NB4 (cell line): ENCODE data around the gene DNAJC30.
"Not testable (repeated sequence)": the region's sequence is repeated elsewhere in the genome, so short reads cannot be mapped to it uniquely, and the experiment has no call there.

Source experiments
- DNase-seq: peaks from one replicate; pipeline ENCODE4 v3.0.0; 2010; ENCODE audit warnings: low read depth
- H3K4me3 ChIP-seq: one replicate; pipeline ENCODE4 v1.5.1; 2011; ENCODE audit warnings: mild to moderate bottlenecking, low read depth, low read length, moderate library complexity
- MYC ChIP-seq: IDR thresholded peaks from 2 replicates; pipeline ENCODE4 v1.6.1; 2011; ENCODE audit warnings: low read depth, low read length
- POLR2A ChIP-seq: IDR thresholded peaks from 2 replicates; pipeline ENCODE4 v1.6.1; 2011; ENCODE audit warnings: mild to moderate bottlenecking; ENCODE audit not compliant: insufficient read length; ENCODE audit errors: extremely low read depth
- TF ChIP-seq, protein P1 (sequence below): IDR thresholded peaks from 2 replicates; pipeline ENCODE4 v1.6.1; 2011; ENCODE audit warnings: low read depth, low read length
- TF ChIP-seq, protein P2 (sequence below): IDR thresholded peaks from one replicate; pipeline ENCODE4 v1.5.1; 2012; ENCODE audit warnings: low read depth, low read length

DNAJC30 gene

DNA sequence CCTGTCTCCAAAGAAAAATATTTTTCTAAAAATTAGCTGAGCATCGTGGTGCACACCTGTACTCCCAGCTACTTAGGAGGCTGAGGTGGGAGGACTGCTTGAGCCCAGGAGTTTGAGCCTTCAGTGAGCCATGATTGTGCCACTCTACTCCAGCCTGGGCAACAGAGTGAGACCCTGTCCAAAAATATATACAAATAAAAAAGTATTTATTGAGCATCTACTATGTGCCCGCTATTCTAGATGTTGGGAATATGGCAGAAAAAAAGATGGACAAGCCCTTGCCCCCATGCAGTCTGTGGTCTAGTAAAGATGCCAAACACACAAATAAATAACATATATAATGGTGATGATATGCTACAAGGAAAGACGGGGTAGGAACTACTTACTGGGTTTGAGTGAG is 40.6 kb upstream of the DNAJC30 start:
- H3K4me3 ChIP-seq = no peak overlapping the region
- no peak for DNase-seq
- no peak for TF ChIP-seq POLR2A
- TF ChIP-seq, protein P1, sequence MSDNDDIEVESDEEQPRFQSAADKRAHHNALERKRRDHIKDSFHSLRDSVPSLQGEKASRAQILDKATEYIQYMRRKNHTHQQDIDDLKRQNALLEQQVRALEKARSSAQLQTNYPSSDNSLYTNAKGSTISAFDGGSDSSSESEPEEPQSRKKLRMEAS = no peak
- TF ChIP-seq MYC = no peak
- TF ChIP-seq, protein P2, sequence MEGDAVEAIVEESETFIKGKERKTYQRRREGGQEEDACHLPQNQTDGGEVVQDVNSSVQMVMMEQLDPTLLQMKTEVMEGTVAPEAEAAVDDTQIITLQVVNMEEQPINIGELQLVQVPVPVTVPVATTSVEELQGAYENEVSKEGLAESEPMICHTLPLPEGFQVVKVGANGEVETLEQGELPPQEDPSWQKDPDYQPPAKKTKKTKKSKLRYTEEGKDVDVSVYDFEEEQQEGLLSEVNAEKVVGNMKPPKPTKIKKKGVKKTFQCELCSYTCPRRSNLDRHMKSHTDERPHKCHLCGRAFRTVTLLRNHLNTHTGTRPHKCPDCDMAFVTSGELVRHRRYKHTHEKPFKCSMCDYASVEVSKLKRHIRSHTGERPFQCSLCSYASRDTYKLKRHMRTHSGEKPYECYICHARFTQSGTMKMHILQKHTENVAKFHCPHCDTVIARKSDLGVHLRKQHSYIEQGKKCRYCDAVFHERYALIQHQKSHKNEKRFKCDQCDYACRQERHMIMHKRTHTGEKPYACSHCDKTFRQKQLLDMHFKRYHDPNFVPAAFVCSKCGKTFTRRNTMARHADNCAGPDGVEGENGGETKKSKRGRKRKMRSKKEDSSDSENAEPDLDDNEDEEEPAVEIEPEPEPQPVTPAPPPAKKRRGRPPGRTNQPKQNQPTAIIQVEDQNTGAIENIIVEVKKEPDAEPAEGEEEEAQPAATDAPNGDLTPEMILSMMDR = no peak

DNA sequence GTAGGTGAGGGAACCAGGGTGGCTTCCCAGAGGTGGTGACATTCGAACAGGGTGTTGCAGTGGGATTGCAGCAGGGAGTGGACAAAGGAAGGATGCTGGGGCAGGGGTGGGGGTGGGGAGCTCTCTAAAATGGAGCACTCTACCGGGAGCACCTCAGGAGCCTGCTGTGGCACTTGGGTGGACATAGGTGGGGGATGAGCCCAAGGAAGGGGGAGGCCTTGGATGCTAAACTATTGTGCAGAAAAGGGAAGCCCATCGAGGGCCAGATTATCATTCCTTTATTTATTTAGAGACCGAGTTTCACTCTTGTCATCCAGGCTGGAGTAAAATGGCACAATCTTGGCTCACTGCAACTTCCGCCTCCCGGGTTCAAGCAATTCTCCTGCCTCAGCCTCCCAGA is 39.5 kb upstream of the DNAJC30 start:
- TF ChIP-seq POLR2A = no peak
- TF ChIP-seq MYC = no peak
- TF ChIP-seq, protein P1 = no peak
- TF ChIP-seq, protein P2 = no peak
- no peak for DNase-seq
- H3K4me3 ChIP-seq = no peak overlapping the region

DNA sequence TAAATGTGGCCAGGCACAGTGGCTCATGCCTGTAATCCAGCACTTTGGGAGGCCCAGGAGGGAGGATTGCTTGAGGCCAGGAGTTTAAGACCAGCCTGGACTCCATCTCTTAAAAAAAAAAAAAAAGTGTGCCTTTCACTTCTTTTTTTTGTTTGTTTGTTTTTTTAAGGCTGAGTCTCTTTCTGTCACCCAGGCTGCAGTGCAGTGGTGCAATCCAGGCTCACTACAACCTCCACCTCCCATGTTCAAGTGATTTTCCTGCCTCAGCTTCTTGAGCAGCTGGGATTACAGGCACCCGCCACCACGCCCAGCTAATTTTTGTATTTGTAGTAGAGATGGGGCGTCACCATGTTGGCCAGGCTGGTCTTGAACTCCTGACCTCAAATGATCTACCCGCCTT is 38.9 kb upstream of the DNAJC30 start:
- not testable (repeated sequence) for H3K4me3 ChIP-seq
- peak; percentile 13 for DNase-seq

DNA sequence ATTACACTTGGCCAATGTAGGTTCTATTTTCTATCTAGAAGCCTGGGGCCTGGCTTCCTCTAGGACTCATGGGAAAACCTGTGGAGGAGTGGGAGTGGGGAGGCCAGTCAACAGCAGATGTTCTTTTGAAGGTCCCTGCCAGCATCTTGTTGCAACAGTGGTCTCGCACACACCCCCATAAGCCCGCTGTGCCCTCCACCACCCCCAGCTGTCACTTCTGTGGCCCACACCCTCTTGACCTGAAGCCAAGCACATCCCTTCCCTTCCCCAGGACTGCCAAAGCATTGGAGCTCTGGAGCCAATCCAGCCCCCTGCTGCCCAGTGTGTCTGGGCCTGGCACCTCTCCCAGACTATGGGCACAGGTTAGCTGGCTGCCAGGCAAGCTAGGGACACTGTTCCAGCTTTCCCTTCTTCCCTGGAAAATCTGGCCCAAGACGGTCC is 38.1 kb upstream of the DNAJC30 start:
- no peak for DNase-seq
- no peak overlapping the region for H3K4me3 ChIP-seq
- TF ChIP-seq, protein P1 = no peak
- TF ChIP-seq MYC = no peak
- TF ChIP-seq POLR2A = no peak
- TF ChIP-seq, protein P2 = no peak

DNA sequence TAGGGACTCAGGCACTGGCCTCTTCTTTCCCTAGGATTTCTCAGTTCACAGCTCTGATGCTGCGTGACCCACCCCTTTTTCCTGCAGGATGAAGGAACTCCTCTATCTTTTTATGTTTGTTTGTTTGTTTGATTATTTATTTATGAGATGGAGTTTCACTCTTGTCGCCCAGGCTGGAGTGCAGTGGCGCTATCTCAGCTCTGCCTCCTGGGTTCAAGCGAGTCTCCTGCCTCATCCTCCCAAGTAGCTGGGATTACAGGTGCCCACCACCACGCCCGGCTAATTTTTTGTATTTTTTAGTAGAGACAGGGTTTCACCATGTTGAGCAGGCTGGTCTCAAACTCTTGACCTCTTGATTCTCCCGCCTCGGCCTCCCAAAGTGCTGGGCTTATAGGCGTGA is 37.2 kb upstream of the DNAJC30 start:
- not testable (repeated sequence) for DNase-seq, H3K4me3 ChIP-seq

DNA sequence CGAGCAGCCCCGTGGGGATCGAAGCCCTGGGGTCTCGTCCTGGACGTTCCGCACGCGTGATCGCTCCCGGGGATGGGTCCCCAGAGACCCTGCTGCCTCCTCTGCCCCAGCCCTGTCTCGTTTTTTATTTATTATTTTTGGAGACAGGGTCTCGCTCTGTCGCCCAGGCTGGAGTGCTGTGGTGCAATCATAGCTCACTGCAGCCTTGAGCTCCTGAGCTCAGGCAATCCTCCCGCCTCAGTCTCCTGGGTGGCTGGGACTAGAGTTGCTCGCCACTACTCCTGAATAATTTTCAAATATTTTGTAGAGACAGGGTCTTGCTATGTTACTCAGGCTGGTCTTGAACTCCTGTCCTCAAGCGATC is 36.5 kb upstream of the DNAJC30 start:
- TF ChIP-seq MYC (no peak), POLR2A (no peak)
- TF ChIP-seq, protein P2 = no peak
- TF ChIP-seq, protein P1 = no peak
- H3K4me3 ChIP-seq = peak overlapping the region; percentile 44
- DNase-seq = no peak

DNA sequence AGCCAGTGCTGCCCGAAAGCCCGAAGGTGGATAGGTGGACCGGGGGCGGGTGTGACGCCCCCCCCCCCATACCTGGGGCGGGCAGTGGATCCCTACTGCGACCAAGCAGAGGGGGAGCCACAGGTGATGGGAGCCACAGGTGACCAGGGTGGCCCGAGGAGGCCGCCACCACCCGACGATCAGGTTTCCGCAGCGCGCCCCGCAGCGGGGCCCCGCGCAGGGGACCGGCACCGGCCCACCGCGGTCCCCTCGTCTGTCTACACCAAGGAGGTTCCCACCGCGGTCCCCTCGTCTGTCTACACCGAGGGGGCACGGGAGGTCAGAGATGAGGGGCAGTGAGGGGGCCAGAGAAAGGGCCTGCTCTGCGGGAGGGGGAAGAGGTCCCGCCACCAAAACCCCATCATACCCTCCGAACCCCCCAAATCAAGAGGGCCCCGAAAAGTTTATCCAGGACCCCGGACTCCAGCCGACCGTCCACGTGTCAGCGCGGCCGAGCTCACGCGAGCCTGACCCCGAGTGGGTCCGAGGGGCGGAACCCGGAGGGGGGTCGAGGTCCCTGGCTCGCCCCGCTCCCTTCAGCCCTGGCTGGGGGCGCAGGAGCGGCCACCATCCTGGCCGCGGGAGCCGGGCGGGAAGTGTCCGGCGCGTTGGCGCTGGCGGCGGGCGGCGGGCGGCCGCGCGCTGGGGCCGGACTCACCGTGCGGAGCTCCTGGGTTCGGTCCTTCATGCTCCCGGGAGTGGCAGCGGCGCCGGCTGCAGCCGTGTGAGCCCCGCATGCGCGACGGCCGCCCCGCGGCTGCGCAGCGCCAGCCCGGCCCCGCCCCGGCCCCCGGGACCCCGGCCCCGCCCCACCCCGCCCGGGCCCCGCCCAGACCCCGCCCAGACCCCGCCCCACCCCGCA is 35.9 kb upstream of the DNAJC30 start, which contains the start of gene STX1A:
Gene STX1A, minus strand, starts transcription at position 765 of the 901 bp plus-strand sequence. Its CDS starts 38 bp downstream, at position 727.
- TF ChIP-seq, protein P1 = peak; percentile 58
- TF ChIP-seq MYC = no peak
- peak; percentile 50 for TF ChIP-seq POLR2A
- H3K4me3 ChIP-seq = peak within 1 kb of the TSS; percentile 69
- DNase-seq = peak; percentile 80
